WTC11 (cell line): ENCODE data around the gene NXPH3. TPM values are rescaled to one million over a fixed set of nuclear protein-coding genes. Genes with fewer than 3 reads are reported as not detected.

ENCODE experiments used
- ATAC-seq: fragments of 200-7000 bp; cut with Tn5 transposase; 2 replicates; pipeline ENCODE4 v1.10.0; 2021; ENCODE audit warnings: mild to moderate bottlenecking, moderate library complexity
- CTCF ChIA-PET: fragments of 300-600 bp; sonication (Branson Sonifier 250); formaldehyde crosslinking; loops from one replicate; lab custom pipeline; 2021; ENCODE audit warnings: antibody characterized with exemption; lab: Charles Lee
- POLR2A ChIA-PET: fragments of 350-600 bp; sonication (Branson Sonifier 250); formaldehyde crosslinking; loops from one replicate; lab custom pipeline; 2021; ENCODE audit warnings: antibody characterized with exemption; lab: Charles Lee
- DNase-seq: peaks from one replicate; pipeline ENCODE4 v3.0.0; 2021; ENCODE audit warnings: low spot score
- H3K27ac Mint-ChIP-seq: 2 replicates; pipeline ENCODE4 v1.8.0; 2021; ENCODE audit warnings: mixed read lengths
- H3K27me3 Mint-ChIP-seq: 2 replicates; pipeline ENCODE4 v1.8.0; 2021; ENCODE audit warnings: low read depth, mild to moderate bottlenecking, moderate library complexity, mixed read lengths
- H3K36me3 Mint-ChIP-seq: 2 replicates; pipeline ENCODE4 v1.8.0; 2021; ENCODE audit warnings: mixed read lengths
- H3K4me1 Mint-ChIP-seq: 2 replicates; pipeline ENCODE4 v1.8.0; 2022; ENCODE audit warnings: mixed read lengths
- H3K4me3 Mint-ChIP-seq: 2 replicates; pipeline ENCODE4 v1.8.0; 2021; ENCODE audit warnings: mild to moderate bottlenecking, moderate library complexity, mixed read lengths
- H3K9me3 Mint-ChIP-seq: 2 replicates; pipeline ENCODE4 v1.8.0; 2021; ENCODE audit warnings: mixed read lengths
- CREM ChIP-seq: sonication (generic); formaldehyde crosslinking; IDR thresholded peaks from 2 replicates; pipeline ENCODE4 v1.8.1; 2022; ENCODE audit warnings: mild to moderate bottlenecking, missing genetic modification reagents, moderate library complexity
- JUN ChIP-seq: sonication (generic); formaldehyde crosslinking; IDR thresholded peaks from 2 replicates; pipeline ENCODE4 v1.8.0; 2023; ENCODE audit warnings: mild to moderate bottlenecking, missing genetic modification reagents
- NR1H2 ChIP-seq: sonication (generic); formaldehyde crosslinking; IDR thresholded peaks from 2 replicates; pipeline ENCODE4 v1.9.0; 2021; ENCODE audit warnings: mild to moderate bottlenecking, moderate library complexity, missing genetic modification reagents
- OVOL2 ChIP-seq: fragments of 250-450 bp; sonication (Bioruptor Pico); IDR thresholded peaks from 2 replicates; pipeline ENCODE4 v1.9.0; 2021; ENCODE audit warnings: mild to moderate bottlenecking, borderline replicate concordance
- ZNF121 ChIP-seq: sonication (generic); formaldehyde crosslinking; IDR thresholded peaks from 2 replicates; pipeline ENCODE4 v1.8.0; 2023; ENCODE audit warnings: missing genetic modification reagents
- ZNF219 ChIP-seq: sonication (generic); formaldehyde crosslinking; IDR thresholded peaks from 2 replicates; pipeline ENCODE4 v1.8.0; 2023; ENCODE audit warnings: missing genetic modification reagents, mild to moderate bottlenecking, borderline replicate concordance
- total RNA-seq: library from RNA; stranded (reverse); gene quantifications from 3 replicates; pipeline ENCODE4 v1.2.3, GENCODE V29; 2021
- TF ChIP-seq, protein P1 (sequence below): sonication (generic); formaldehyde crosslinking; IDR thresholded peaks from 2 replicates; pipeline ENCODE4 v1.8.0; 2022; ENCODE audit warnings: mild to moderate bottlenecking, missing genetic modification reagents
- TF ChIP-seq, protein P2 (sequence below): sonication (generic); formaldehyde crosslinking; IDR thresholded peaks from 2 replicates; pipeline ENCODE4 v1.8.1; 2023; ENCODE audit warnings: mild to moderate bottlenecking, moderate library complexity, missing genetic modification reagents
- TF ChIP-seq, protein P3 (sequence below): sonication (generic); formaldehyde crosslinking; IDR thresholded peaks from 2 replicates; pipeline ENCODE4 v1.8.1; 2023; ENCODE audit warnings: mild to moderate bottlenecking, missing genetic modification reagents, moderate library complexity
- TF ChIP-seq, protein P4 (sequence below): sonication (generic); formaldehyde crosslinking; IDR thresholded peaks from 2 replicates; pipeline ENCODE4 v1.8.1; 2022; ENCODE audit warnings: low read depth, mild to moderate bottlenecking, moderate library complexity, missing genetic modification reagents, borderline replicate concordance
- TF ChIP-seq, protein P5 (sequence below): sonication (generic); formaldehyde crosslinking; IDR thresholded peaks from 2 replicates; pipeline ENCODE4 v1.8.0; 2022; ENCODE audit warnings: mild to moderate bottlenecking, missing genetic modification reagents
- TF ChIP-seq, protein P6 (sequence below): fragments of 250-450 bp; sonication (Bioruptor Pico); IDR thresholded peaks from 2 replicates; pipeline ENCODE4 v1.8.0; 2021; ENCODE audit warnings: mild to moderate bottlenecking
- TF ChIP-seq, protein P7 (sequence below): sonication (generic); formaldehyde crosslinking; IDR thresholded peaks from 2 replicates; pipeline ENCODE4 v1.8.0; 2022; ENCODE audit warnings: missing genetic modification reagents
- TF ChIP-seq, protein P8 (sequence below): sonication (generic); formaldehyde crosslinking; IDR thresholded peaks from 2 replicates; pipeline ENCODE4 v1.8.1; 2022; ENCODE audit warnings: missing genetic modification reagents, borderline replicate concordance

The NXPH3 gene
- total RNA-seq, 1 experiment from 2014 or later = 3.4 TPM

DNA sequence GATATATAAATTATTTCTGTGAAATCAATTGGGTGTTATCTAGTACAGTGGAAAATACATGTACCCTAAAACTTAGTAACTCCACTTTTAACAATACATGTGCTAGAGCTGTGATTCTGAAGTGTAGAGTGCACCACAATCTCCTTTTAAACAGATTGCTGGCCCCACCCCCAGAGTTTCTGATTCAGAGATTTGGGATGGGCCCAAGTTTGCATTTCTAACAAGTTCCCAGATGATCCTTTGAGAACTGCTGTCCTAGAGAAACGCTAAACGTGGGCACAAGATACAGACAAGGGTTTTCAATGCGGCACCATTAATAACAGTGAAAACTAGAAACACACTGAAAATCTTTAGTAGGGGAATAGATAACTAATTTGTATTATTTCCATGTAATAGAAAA is 49.2 kb downstream of the NXPH3 start:
- DNase-seq = no peak
- ATAC-seq = no peak

DNA sequence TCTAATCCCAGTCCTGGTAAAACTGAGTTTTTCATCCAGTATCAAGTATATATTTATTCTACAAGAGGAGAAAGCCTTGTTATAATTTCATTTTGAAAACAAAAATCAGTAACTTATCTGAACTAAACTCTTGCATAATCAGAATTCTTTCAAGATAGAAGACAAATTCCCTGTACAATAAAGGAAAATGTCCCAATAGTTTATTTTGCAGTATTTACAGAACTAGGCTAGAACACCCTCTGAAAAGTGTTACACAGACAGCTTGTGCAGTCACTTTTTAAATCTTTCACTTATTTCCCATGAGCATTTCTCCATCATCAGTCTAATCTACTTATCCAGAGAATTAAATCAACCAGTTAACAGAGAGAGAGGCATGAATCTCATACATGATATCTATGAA is 53.8 kb downstream of the NXPH3 start:
- ChIA-PET POLR2A (no interaction called here), CTCF (no interaction called here)
- DNase-seq (no peak), ATAC-seq (no peak)
- Mint-ChIP-seq H3K27ac (peak overlapping the region; percentile 19), H3K4me1 (peaks cover 15% of the 10 kb centered on the region), H3K36me3 (no peaks in the 10 kb centered on the region), H3K4me3 (no peak overlapping the region), H3K27me3 (no peaks in the 10 kb centered on the region), H3K9me3 (no peaks in the 10 kb centered on the region)
- TF ChIP-seq ZNF121 (CRISPR knock-in tag) (no peak), NR1H2 (CRISPR knock-in tag) (no peak), JUN (no peak), CREM (CRISPR knock-in tag) (no peak)
- TF ChIP-seq, protein P1, sequence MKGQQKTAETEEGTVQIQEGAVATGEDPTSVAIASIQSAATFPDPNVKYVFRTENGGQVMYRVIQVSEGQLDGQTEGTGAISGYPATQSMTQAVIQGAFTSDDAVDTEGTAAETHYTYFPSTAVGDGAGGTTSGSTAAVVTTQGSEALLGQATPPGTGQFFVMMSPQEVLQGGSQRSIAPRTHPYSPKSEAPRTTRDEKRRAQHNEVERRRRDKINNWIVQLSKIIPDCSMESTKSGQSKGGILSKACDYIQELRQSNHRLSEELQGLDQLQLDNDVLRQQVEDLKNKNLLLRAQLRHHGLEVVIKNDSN (CRISPR knock-in tag) = no peak
- TF ChIP-seq, protein P2, sequence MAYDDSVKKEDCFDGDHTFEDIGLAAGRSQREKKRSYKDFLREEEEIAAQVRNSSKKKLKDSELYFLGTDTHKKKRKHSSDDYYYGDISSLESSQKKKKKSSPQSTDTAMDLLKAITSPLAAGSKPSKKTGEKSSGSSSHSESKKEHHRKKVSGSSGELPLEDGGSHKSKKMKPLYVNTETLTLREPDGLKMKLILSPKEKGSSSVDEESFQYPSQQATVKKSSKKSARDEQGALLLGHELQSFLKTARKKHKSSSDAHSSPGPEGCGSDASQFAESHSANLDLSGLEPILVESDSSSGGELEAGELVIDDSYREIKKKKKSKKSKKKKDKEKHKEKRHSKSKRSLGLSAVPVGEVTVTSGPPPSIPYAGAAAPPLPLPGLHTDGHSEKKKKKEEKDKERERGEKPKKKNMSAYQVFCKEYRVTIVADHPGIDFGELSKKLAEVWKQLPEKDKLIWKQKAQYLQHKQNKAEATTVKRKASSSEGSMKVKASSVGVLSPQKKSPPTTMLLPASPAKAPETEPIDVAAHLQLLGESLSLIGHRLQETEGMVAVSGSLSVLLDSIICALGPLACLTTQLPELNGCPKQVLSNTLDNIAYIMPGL = no peak
- TF ChIP-seq, protein P3, sequence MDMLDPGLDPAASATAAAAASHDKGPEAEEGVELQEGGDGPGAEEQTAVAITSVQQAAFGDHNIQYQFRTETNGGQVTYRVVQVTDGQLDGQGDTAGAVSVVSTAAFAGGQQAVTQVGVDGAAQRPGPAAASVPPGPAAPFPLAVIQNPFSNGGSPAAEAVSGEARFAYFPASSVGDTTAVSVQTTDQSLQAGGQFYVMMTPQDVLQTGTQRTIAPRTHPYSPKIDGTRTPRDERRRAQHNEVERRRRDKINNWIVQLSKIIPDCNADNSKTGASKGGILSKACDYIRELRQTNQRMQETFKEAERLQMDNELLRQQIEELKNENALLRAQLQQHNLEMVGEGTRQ = no peak
- TF ChIP-seq, protein P4, sequence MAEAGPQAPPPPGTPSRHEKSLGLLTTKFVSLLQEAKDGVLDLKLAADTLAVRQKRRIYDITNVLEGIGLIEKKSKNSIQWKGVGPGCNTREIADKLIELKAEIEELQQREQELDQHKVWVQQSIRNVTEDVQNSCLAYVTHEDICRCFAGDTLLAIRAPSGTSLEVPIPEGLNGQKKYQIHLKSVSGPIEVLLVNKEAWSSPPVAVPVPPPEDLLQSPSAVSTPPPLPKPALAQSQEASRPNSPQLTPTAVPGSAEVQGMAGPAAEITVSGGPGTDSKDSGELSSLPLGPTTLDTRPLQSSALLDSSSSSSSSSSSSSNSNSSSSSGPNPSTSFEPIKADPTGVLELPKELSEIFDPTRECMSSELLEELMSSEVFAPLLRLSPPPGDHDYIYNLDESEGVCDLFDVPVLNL (CRISPR knock-in tag) = no peak
- TF ChIP-seq, protein P5, sequence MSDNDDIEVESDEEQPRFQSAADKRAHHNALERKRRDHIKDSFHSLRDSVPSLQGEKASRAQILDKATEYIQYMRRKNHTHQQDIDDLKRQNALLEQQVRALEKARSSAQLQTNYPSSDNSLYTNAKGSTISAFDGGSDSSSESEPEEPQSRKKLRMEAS = no peak

More for the DNA sequence above, 49.2 kb downstream of the NXPH3 start:
- Mint-ChIP-seq H3K27ac (no peak overlapping the region), H3K4me3 (no peak overlapping the region), H3K27me3 (no peaks in the 10 kb centered on the region), H3K36me3 (peaks cover 17% of the 10 kb centered on the region; the same call in 1 of the 2 replicates), H3K9me3 (no peaks in the 10 kb centered on the region), H3K4me1 (no peaks in the 10 kb centered on the region)
- no peak for TF ChIP-seq OVOL2
- TF ChIP-seq ZNF219 (CRISPR knock-in tag) = no peak
- TF ChIP-seq, protein P2 = no peak
- POLR2A ChIA-PET = no interaction called here
- CTCF ChIA-PET = no interaction called here

DNA sequence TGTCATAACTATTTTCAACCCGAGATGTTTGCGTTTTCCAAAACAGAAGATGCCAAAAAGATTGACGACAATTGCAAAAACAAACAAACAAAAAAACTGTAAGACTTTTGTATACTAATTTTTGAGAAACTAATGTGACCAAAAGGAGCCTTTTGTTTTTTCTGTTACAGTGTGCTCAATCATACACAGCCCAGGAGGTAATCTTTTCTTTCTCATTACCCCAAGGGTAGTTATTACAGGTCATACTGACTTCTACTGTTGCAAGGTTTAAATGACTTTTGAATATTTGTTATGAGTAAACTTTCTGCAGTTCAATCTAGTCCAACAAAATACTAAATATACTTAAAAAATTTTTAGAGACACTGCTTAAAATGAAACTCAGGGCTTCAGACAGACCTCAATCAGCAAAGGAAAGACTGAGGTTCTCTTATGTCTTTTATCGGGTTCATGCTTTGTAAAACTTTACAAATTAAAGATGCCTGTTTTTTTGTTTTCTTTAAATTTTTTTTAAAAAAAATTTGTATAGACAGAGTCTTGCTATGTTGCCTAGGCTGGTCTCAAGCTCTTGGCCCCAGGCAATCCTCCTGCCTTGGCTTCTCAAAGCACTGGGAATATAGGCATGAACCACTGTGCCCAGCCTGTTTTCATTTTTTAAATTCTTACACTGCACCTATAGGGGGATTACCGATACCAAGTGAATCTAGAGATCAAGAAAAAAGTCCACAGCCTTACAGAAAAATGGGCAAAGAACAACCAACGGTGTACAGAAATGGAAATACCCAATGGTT is 54.6 kb downstream of the NXPH3 start:
- no peak overlapping the region for H3K4me3 Mint-ChIP-seq
- no peaks in the 10 kb centered on the region for H3K9me3 Mint-ChIP-seq
- H3K27me3 Mint-ChIP-seq = no peaks in the 10 kb centered on the region
- H3K4me1 Mint-ChIP-seq = peaks cover 24% of the 10 kb centered on the region
- ChIA-PET CTCF (no interaction called here), POLR2A (no interaction called here)
- DNase-seq (no peak), ATAC-seq (no peak)
- no peaks in the 10 kb centered on the region for H3K36me3 Mint-ChIP-seq
- no peak overlapping the region for H3K27ac Mint-ChIP-seq
- no peak for TF ChIP-seq NR1H2 (CRISPR knock-in tag)
- TF ChIP-seq, protein P6, sequence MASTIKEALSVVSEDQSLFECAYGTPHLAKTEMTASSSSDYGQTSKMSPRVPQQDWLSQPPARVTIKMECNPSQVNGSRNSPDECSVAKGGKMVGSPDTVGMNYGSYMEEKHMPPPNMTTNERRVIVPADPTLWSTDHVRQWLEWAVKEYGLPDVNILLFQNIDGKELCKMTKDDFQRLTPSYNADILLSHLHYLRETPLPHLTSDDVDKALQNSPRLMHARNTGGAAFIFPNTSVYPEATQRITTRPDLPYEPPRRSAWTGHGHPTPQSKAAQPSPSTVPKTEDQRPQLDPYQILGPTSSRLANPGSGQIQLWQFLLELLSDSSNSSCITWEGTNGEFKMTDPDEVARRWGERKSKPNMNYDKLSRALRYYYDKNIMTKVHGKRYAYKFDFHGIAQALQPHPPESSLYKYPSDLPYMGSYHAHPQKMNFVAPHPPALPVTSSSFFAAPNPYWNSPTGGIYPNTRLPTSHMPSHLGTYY (CRISPR knock-in tag) = no peak
- TF ChIP-seq, protein P2 = no peak
- TF ChIP-seq, protein P7, sequence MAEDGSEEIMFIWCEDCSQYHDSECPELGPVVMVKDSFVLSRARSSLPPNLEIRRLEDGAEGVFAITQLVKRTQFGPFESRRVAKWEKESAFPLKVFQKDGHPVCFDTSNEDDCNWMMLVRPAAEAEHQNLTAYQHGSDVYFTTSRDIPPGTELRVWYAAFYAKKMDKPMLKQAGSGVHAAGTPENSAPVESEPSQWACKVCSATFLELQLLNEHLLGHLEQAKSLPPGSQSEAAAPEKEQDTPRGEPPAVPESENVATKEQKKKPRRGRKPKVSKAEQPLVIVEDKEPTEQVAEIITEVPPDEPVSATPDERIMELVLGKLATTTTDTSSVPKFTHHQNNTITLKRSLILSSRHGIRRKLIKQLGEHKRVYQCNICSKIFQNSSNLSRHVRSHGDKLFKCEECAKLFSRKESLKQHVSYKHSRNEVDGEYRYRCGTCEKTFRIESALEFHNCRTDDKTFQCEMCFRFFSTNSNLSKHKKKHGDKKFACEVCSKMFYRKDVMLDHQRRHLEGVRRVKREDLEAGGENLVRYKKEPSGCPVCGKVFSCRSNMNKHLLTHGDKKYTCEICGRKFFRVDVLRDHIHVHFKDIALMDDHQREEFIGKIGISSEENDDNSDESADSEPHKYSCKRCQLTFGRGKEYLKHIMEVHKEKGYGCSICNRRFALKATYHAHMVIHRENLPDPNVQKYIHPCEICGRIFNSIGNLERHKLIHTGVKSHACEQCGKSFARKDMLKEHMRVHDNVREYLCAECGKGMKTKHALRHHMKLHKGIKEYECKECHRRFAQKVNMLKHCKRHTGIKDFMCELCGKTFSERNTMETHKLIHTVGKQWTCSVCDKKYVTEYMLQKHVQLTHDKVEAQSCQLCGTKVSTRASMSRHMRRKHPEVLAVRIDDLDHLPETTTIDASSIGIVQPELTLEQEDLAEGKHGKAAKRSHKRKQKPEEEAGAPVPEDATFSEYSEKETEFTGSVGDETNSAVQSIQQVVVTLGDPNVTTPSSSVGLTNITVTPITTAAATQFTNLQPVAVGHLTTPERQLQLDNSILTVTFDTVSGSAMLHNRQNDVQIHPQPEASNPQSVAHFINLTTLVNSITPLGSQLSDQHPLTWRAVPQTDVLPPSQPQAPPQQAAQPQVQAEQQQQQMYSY = no peak
- TF ChIP-seq, protein P8, sequence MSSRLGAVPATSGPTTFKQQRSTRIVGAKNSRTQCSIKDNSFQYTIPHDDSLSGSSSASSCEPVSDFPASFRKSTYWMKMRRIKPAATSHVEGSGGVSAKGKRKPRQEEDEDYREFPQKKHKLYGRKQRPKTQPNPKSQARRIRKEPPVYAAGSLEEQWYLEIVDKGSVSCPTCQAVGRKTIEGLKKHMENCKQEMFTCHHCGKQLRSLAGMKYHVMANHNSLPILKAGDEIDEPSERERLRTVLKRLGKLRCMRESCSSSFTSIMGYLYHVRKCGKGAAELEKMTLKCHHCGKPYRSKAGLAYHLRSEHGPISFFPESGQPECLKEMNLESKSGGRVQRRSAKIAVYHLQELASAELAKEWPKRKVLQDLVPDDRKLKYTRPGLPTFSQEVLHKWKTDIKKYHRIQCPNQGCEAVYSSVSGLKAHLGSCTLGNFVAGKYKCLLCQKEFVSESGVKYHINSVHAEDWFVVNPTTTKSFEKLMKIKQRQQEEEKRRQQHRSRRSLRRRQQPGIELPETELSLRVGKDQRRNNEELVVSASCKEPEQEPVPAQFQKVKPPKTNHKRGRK (CRISPR knock-in tag) = no peak
